Gastrocnemius medialis (tissue), 4 donors: ENCODE results near the gene YIPF1. TPM values are rescaled to one million over a fixed set of nuclear protein-coding genes. Genes with fewer than 3 reads are reported as not detected.

Experiments used
- ATAC-seq, 2 donors: fragments of 150-250 bp; one replicate each; pipeline ENCODE4 v1.9.1; 2016
- DNase-seq, 2 donors: peaks; one replicate each; pipeline ENCODE4 v3.0.0-alpha.2; 2019
- H3K27ac ChIP-seq, 4 donors: fragments of 200-600 bp; sonication (generic); 1 replicate in 1 of 4; 2 replicates in 3 of 4; pipeline ENCODE4 v1.5.1; 2016 to 2018; ENCODE audit warnings: mild to moderate bottlenecking in 2 of 4, moderate library complexity in 1 of 4
- H3K27me3 ChIP-seq, 3 donors: fragments of 200-600 bp; sonication (generic) in 2 of 3; 1 replicate in 1 of 3; 2 replicates in 2 of 3; pipeline versions ENCODE4 v1.5.1 to v1.6.0; 2016 to 2019; ENCODE audit warnings: mild to moderate bottlenecking in 1 of 3, moderate library complexity in 1 of 3
- H3K36me3 ChIP-seq, 2 donors: fragments of 200-600 bp; sonication (generic) in 1 of 2; one replicate each; pipeline ENCODE4 v1.5.1; 2017 to 2018
- H3K4me1 ChIP-seq, 2 donors: fragments of 200-600 bp; sonication (generic) in 1 of 2; one replicate each; pipeline ENCODE4 v1.5.1; 2016 to 2017; ENCODE audit warnings: mild to moderate bottlenecking in 2 of 2
- H3K4me3 ChIP-seq, 4 donors: fragments of 200-600 bp; sonication (generic) in 3 of 4; 1 replicate in 1 of 4; 2 replicates in 3 of 4; pipeline ENCODE4 v1.5.1; 2016 to 2019; ENCODE audit warnings: mild to moderate bottlenecking in 2 of 4
- H3K9me3 ChIP-seq, 3 donors: fragments of 200-600 bp; sonication (generic) in 2 of 3; 1 replicate in 1 of 3; 2 replicates in 2 of 3; pipeline ENCODE4 v1.5.1; 2016 to 2019
- CTCF ChIP-seq, 5 experiments: fragments of 450-650 bp in 3 of 5; fragments of 200-600 bp in 2 of 5; sonication (generic) in 2 of 5; IDR thresholded peaks in 4 of 5; conservative IDR thresholded peaks in 1 of 5; 1 replicate in 4 of 5; 2 replicates in 1 of 5; pipeline ENCODE4 v1.5.1; 2016 to 2019; ENCODE audit warnings: antibody characterized with exemption in 5 of 5, mild to moderate bottlenecking in 3 of 5, moderate library complexity in 3 of 5
- POLR2A ChIP-seq, 2 donors: fragments of 450-650 bp; IDR thresholded peaks; one replicate each; pipeline ENCODE4 v1.6.1; 2017; ENCODE audit warnings: antibody characterized with exemption in 2 of 2, mild to moderate bottlenecking in 2 of 2, moderate library complexity in 2 of 2
- in situ Hi-C, 4 donors: fragments of 200-750 bp; cut with MboI; loops; one replicate each; pipeline versions ENCODE4 v1.15.0 to v1.8.0; 2017; ENCODE audit warnings: low sequenced_read_pairs in 4 of 4
- intact Hi-C: fragments of 100-400 bp; cut with DNase I; formaldehyde crosslinking; loops from one replicate; pipeline ENCODE4 v1.15.1; 2023; ENCODE audit warnings: low total_unique reads
- total RNA-seq, 4 donors: library from RNA; depleted of rRNA; stranded (reverse); fragments of >200 nt; gene quantifications; one replicate each; pipeline versions ENCODE4 v1.1.0 to v1.2.3, GENCODE V29; 2016

Gene YIPF1
- total RNA-seq, 4 donors from 2014 or later = 18.8 to 34.8 (median 27.2) TPM

GRCh38 chr1:53919675-53920066, 30.1 kb upstream of the YIPF1 start:
- H3K36me3 ChIP-seq = no peaks in the 10 kb centered on the region
- DNase-seq = no peak
- no peak overlapping the region for H3K27ac ChIP-seq

GRCh38 chr1:53918343-53918742, 28.7 kb upstream of the YIPF1 start:
- in situ Hi-C loops = no loop called here
- TF ChIP-seq CTCF (IDR thresholded peaks at IDR 0.05 in 4 of 5, conservative IDR thresholded peaks at IDR 0.05 in 1 of 5) = no peak
- TF ChIP-seq POLR2A (IDR thresholded peaks at IDR 0.05) = no peak

More at GRCh38 chr1:53919675-53920066, 30.1 kb upstream of the YIPF1 start:
- H3K27me3 ChIP-seq = no peaks in the 10 kb centered on the region
- H3K4me3 ChIP-seq = no peak overlapping the region
- no peak for ATAC-seq
- intact Hi-C loops (no loop called here), in situ Hi-C loops (no loop called here)
- H3K4me1 ChIP-seq = no peaks in the 10 kb centered on the region
- no peaks in the 10 kb centered on the region for H3K9me3 ChIP-seq
- no peak for TF ChIP-seq POLR2A (IDR thresholded peaks at IDR 0.05)
- TF ChIP-seq CTCF (IDR thresholded peaks at IDR 0.05 in 4 of 5, conservative IDR thresholded peaks at IDR 0.05 in 1 of 5) = no peak

GRCh38 chr1:53913352-53914033, 23.9 kb upstream of the YIPF1 start:
- H3K4me1 ChIP-seq = no peaks in the 10 kb centered on the region
- no peaks in the 10 kb centered on the region for H3K9me3 ChIP-seq
- no peak overlapping the region for H3K4me3 ChIP-seq
- DNase-seq = no peak
- in situ Hi-C loops (no loop called here), intact Hi-C loops (no loop called here)
- no peak for TF ChIP-seq CTCF (IDR thresholded peaks at IDR 0.05 in 4 of 5, conservative IDR thresholded peaks at IDR 0.05 in 1 of 5)
- TF ChIP-seq POLR2A (IDR thresholded peaks at IDR 0.05) = no peak
- ATAC-seq = no peak
- no peak overlapping the region for H3K27ac ChIP-seq
- H3K27me3 ChIP-seq = no peaks in the 10 kb centered on the region
- H3K36me3 ChIP-seq = no peaks in the 10 kb centered on the region

More at GRCh38 chr1:53918343-53918742, 28.7 kb upstream of the YIPF1 start:
- H3K27me3 ChIP-seq = no peaks in the 10 kb centered on the region
- H3K27ac ChIP-seq = no peak overlapping the region
- no peaks in the 10 kb centered on the region for H3K9me3 ChIP-seq
- no peak for ATAC-seq
- H3K36me3 ChIP-seq = no peaks in the 10 kb centered on the region
- H3K4me1 ChIP-seq = no peaks in the 10 kb centered on the region
- DNase-seq = no peak
- no peak overlapping the region for H3K4me3 ChIP-seq
- intact Hi-C loops = no loop called here

GRCh38 chr1:53911442-53911841, 21.8 kb upstream of the YIPF1 start:
- H3K4me3 ChIP-seq = no peak overlapping the region
- ATAC-seq = no peak
- no peak for DNase-seq
- TF ChIP-seq POLR2A (IDR thresholded peaks at IDR 0.05) (no peak), CTCF (IDR thresholded peaks at IDR 0.05 in 4 of 5, conservative IDR thresholded peaks at IDR 0.05 in 1 of 5) (no peak)
- H3K9me3 ChIP-seq = no peaks in the 10 kb centered on the region
- no peaks in the 10 kb centered on the region for H3K4me1 ChIP-seq
- in situ Hi-C loops (no loop called here), intact Hi-C loops (no loop called here)
- no peak overlapping the region for H3K27ac ChIP-seq
- no peaks in the 10 kb centered on the region for H3K27me3 ChIP-seq
- H3K36me3 ChIP-seq = no peaks in the 10 kb centered on the region

GRCh38 chr1:53909946-53910345, 20.3 kb upstream of the YIPF1 start:
- Histone ChIP-seq H3K9me3 (no peaks in the 10 kb centered on the region), H3K4me3 (no peak overlapping the region), H3K27ac (no peak overlapping the region), H3K4me1 (no peaks in the 10 kb centered on the region), H3K36me3 (no peaks in the 10 kb centered on the region), H3K27me3 (no peaks in the 10 kb centered on the region)
- intact Hi-C loops = no loop called here
- ATAC-seq (no peak), DNase-seq (no peak)
- in situ Hi-C loops = no loop called here
- TF ChIP-seq CTCF (IDR thresholded peaks at IDR 0.05 in 4 of 5, conservative IDR thresholded peaks at IDR 0.05 in 1 of 5) = no peak
